ENCODE data around the gene PAX2.

Gene PAX2

GRCh38 chr10:100784126-100784525 is 38.7 kb downstream of the PAX2 start:
- in situ Hi-C loops (cut with HindIII; ENCODE audit: low sequenced_read_pairs) = no loop called here

- in situ Hi-C loops (cut with HindIII; ENCODE audit: low sequenced_read_pairs) = no loop called here
Observed at GRCh38 chr10:100786591-100786990, 41.2 kb downstream of the PAX2 start.

- in situ Hi-C loops (cut with HindIII; ENCODE audit: low sequenced_read_pairs) = no loop called here
Observed at GRCh38 chr10:100788002-100788903, 42.9 kb downstream of the PAX2 start.

- in situ Hi-C loops (cut with HindIII; ENCODE audit: low sequenced_read_pairs) = no loop called here
Observed at GRCh38 chr10:100790761-100791208, 45.4 kb downstream of the PAX2 start.

GRCh38 chr10:100791369-100792058 is 46.1 kb downstream of the PAX2 start:
- in situ Hi-C loops (cut with HindIII; ENCODE audit: low sequenced_read_pairs) = no loop called here

GRCh38 chr10:100792574-100792973 is 47.2 kb downstream of the PAX2 start:
- in situ Hi-C loops (cut with HindIII; ENCODE audit: low sequenced_read_pairs) = no loop called here

- in situ Hi-C loops (cut with HindIII; ENCODE audit: low sequenced_read_pairs) = no loop called here
Observed at GRCh38 chr10:100793055-100793454, 47.7 kb downstream of the PAX2 start.

GRCh38 chr10:100799881-100800280 is 54.5 kb downstream of the PAX2 start:
- in situ Hi-C loops (cut with HindIII; ENCODE audit: low sequenced_read_pairs) = no loop called here

GRCh38 chr10:100800931-100801330 is 55.5 kb downstream of the PAX2 start:
- in situ Hi-C loops (cut with HindIII; ENCODE audit: low sequenced_read_pairs) = no loop called here

GRCh38 chr10:100802196-100802595 is 56.8 kb downstream of the PAX2 start:
- in situ Hi-C loops (cut with HindIII; ENCODE audit: low sequenced_read_pairs) = no loop called here

GRCh38 chr10:100802607-100803006 is 57.2 kb downstream of the PAX2 start:
- in situ Hi-C loops (cut with HindIII; ENCODE audit: low sequenced_read_pairs) = no loop called here

GRCh38 chr10:100803492-100803891 is 58.1 kb downstream of the PAX2 start:
- in situ Hi-C loops (cut with HindIII; ENCODE audit: low sequenced_read_pairs) = no loop called here

GRCh38 chr10:100803908-100804307 is 58.5 kb downstream of the PAX2 start:
- in situ Hi-C loops (cut with HindIII; ENCODE audit: low sequenced_read_pairs) = no loop called here

- in situ Hi-C loops (cut with HindIII; ENCODE audit: low sequenced_read_pairs) = no loop called here
Observed at GRCh38 chr10:100805543-100806355, 60.4 kb downstream of the PAX2 start.

- in situ Hi-C loops (cut with HindIII; ENCODE audit: low sequenced_read_pairs) = no loop called here
Observed at GRCh38 chr10:100806356-100806645, 60.9 kb downstream of the PAX2 start.

- in situ Hi-C loops (cut with HindIII; ENCODE audit: low sequenced_read_pairs) = no loop called here
Observed at GRCh38 chr10:100807241-100807951, 62.0 kb downstream of the PAX2 start.

GRCh38 chr10:100808876-100809275 is 63.5 kb downstream of the PAX2 start:
- in situ Hi-C loops (cut with HindIII; ENCODE audit: low sequenced_read_pairs) = no loop called here

- in situ Hi-C loops (cut with HindIII; ENCODE audit: low sequenced_read_pairs) = no loop called here
Observed at GRCh38 chr10:100810091-100810834, 64.9 kb downstream of the PAX2 start.

GRCh38 chr10:100810835-100811116 is 65.4 kb downstream of the PAX2 start:
- in situ Hi-C loops (cut with HindIII; ENCODE audit: low sequenced_read_pairs) = no loop called here

- in situ Hi-C loops (cut with HindIII; ENCODE audit: low sequenced_read_pairs) = no loop called here
Observed at GRCh38 chr10:100811261-100811660, 65.9 kb downstream of the PAX2 start.

All from DLD1 (cell line).